CD14-positive monocyte (primary cell): ENCODE measurements around the gene SERPINA1. TPM values are rescaled to one million over a fixed set of nuclear protein-coding genes. Genes with fewer than 3 reads are reported as not detected.
A peak's percentile ranks its signal among the peaks of the same experiment; 100 is the strongest.

ENCODE experiments used
- DNase-seq, 3 donors: peaks; one replicate each; pipeline ENCODE4 v3.0.0-alpha.2; 2011 to 2022
- H2AFZ ChIP-seq: 2 replicates; pipeline ENCODE4 v1.6.0; 2012; ENCODE audit warnings: mild to moderate bottlenecking, low read depth, low read length, inconsistent platforms; ENCODE audit not compliant: insufficient read depth, poor library complexity, severe bottlenecking
- H3K27ac ChIP-seq, 2 donors: 1 replicate in 1 of 2; 2 replicates in 1 of 2; pipeline ENCODE4 v1.5.1; 2012 to 2013; ENCODE audit warnings: low read length in 2 of 2, control low read depth in 1 of 2, inconsistent platforms in 1 of 2, low read depth in 1 of 2, mild to moderate bottlenecking in 1 of 2
- H3K27me3 ChIP-seq, 2 donors: one replicate each; pipeline versions ENCODE4 v1.6.0 to v1.6.1; 2011 to 2013; ENCODE audit warnings: low read length in 2 of 2; ENCODE audit not compliant: control insufficient read depth in 2 of 2, insufficient read depth in 2 of 2
- H3K36me3 ChIP-seq, 2 donors: replicated peaks in 1 of 2; 1 replicate in 1 of 2; 2 replicates in 1 of 2; pipeline versions ENCODE4 v1.5.1 to v1.6.1; 2012 to 2013; ENCODE audit warnings: low read length in 2 of 2, control low read depth in 1 of 2, inconsistent platforms in 1 of 2, mild to moderate bottlenecking in 1 of 2; ENCODE audit not compliant: insufficient read depth in 2 of 2, control insufficient read depth in 1 of 2
- H3K4me1 ChIP-seq, 2 donors: 1 replicate in 1 of 2; 2 replicates in 1 of 2; pipeline versions ENCODE4 v1.5.1 to v1.6.1; 2012 to 2013; ENCODE audit warnings: low read length in 2 of 2, control low read depth in 1 of 2, inconsistent platforms in 1 of 2, mild to moderate bottlenecking in 1 of 2, moderate library complexity in 1 of 2; ENCODE audit not compliant: insufficient read depth in 2 of 2, control insufficient read depth in 1 of 2
- H3K4me2 ChIP-seq: replicated peaks from 2 replicates; pipeline ENCODE3; 2012; ENCODE audit warnings: low read length, moderate library complexity, mild to moderate bottlenecking; ENCODE audit not compliant: poor library complexity, severe bottlenecking; ENCODE audit errors: extremely low read depth
- H3K4me3 ChIP-seq, 3 experiments: fragments of 200-600 bp in 1 of 3; sonication (generic) in 1 of 3; replicated peaks in 1 of 3; 1 replicate in 2 of 3; 2 replicates in 1 of 3; pipeline ENCODE4 v1.5.1; 2011 to 2013; ENCODE audit warnings: low read length in 3 of 3, mild to moderate bottlenecking in 3 of 3, control low read depth in 2 of 3, low read depth in 2 of 3, inconsistent platforms in 1 of 3, moderate library complexity in 1 of 3
- H3K79me2 ChIP-seq: 2 replicates; pipeline ENCODE4 v1.6.0; 2012; ENCODE audit warnings: mild to moderate bottlenecking, control low read depth, inconsistent platforms, low read length, moderate library complexity; ENCODE audit not compliant: insufficient read depth
- H3K9ac ChIP-seq: 2 replicates; pipeline ENCODE4 v1.6.0; 2017; ENCODE audit warnings: low read length, mild to moderate bottlenecking; ENCODE audit not compliant: insufficient read depth, poor library complexity, severe bottlenecking
- H3K9me3 ChIP-seq, 2 donors: replicated peaks in 1 of 2; 1 replicate in 1 of 2; 2 replicates in 1 of 2; pipeline versions ENCODE4 v1.5.1 to v1.6.1; 2012 to 2013; ENCODE audit warnings: low read length in 2 of 2, control low read depth in 1 of 2; ENCODE audit not compliant: control insufficient read depth in 1 of 2, insufficient read depth in 1 of 2
- H4K20me1 ChIP-seq: 2 replicates; pipeline ENCODE4 v1.6.0; 2012; ENCODE audit warnings: mild to moderate bottlenecking, low read length, control low read depth, moderate library complexity; ENCODE audit not compliant: insufficient read depth
- H3K27ac Mint-ChIP-seq, 7 donors: one replicate each; pipeline ENCODE4 v1.8.0; 2020; ENCODE audit warnings: mild to moderate bottlenecking in 7 of 7, mixed read lengths in 7 of 7, moderate library complexity in 6 of 7, inconsistent platforms in 2 of 7
- H3K27me3 Mint-ChIP-seq, 3 donors: one replicate each; pipeline ENCODE4 v1.8.0; 2021 to 2022; ENCODE audit warnings: low read depth in 3 of 3, mild to moderate bottlenecking in 3 of 3, mixed read lengths in 3 of 3, moderate library complexity in 3 of 3, inconsistent platforms in 1 of 3
- H3K36me3 Mint-ChIP-seq, 2 donors: one replicate each; pipeline ENCODE4 v1.8.0; 2020; ENCODE audit warnings: mixed read lengths in 2 of 2, inconsistent platforms in 1 of 2, mild to moderate bottlenecking in 1 of 2
- H3K4me1 Mint-ChIP-seq: one replicate; pipeline ENCODE4 v1.8.0; 2020; ENCODE audit warnings: mild to moderate bottlenecking, mixed read lengths
- H3K4me3 Mint-ChIP-seq, 2 donors: one replicate each; pipeline ENCODE4 v1.8.0; 2020; ENCODE audit warnings: mild to moderate bottlenecking in 2 of 2, mixed read lengths in 2 of 2, moderate library complexity in 1 of 2
- H3K9me3 Mint-ChIP-seq, 7 donors: one replicate each; pipeline ENCODE4 v1.8.0; 2020 to 2022; ENCODE audit warnings: mixed read lengths in 7 of 7, mild to moderate bottlenecking in 6 of 7, moderate library complexity in 6 of 7, inconsistent platforms in 2 of 7
- CTCF ChIP-seq: fragments of 200-600 bp; IDR thresholded peaks from one replicate; pipeline ENCODE4 v1.8.0; 2022; ENCODE audit warnings: antibody characterized with exemption, mild to moderate bottlenecking
- WGBS: methylation state at CpG from one replicate; pipeline ENCODE4 v1.1.5; 2013; ENCODE audit warnings: missing lambda C conversion rate; ENCODE audit not compliant: insufficient coverage; 5-methylcytosine and 5-hydroxymethylcytosine counted together
- intact Hi-C, 2 donors: fragments of 100-400 bp; cut with micrococcal nuclease; formaldehyde crosslinking; loops; one replicate each; pipeline versions ENCODE4 v1.15.0 to v1.15.1; 2023
- polyA plus RNA-seq, 3 donors: library from polyadenylated mRNA; depleted of rRNA in 1 of 3; unstranded in 2 of 3; stranded (reverse) in 1 of 3; fragments of 300-500 nt in 2 of 3; fragments of >200 nt in 1 of 3; fragmentation: Illumina TruSeq in 2 of 3; gene quantifications; 1 replicate in 2 of 3; 2 replicates in 1 of 3; pipeline ENCODE4 v1.2.3, GENCODE V29; 2012 to 2021

Gene SERPINA1
- polyA plus RNA-seq, 3 donors: 1,278 to 2,075 (median 2,042) TPM

DNA sequence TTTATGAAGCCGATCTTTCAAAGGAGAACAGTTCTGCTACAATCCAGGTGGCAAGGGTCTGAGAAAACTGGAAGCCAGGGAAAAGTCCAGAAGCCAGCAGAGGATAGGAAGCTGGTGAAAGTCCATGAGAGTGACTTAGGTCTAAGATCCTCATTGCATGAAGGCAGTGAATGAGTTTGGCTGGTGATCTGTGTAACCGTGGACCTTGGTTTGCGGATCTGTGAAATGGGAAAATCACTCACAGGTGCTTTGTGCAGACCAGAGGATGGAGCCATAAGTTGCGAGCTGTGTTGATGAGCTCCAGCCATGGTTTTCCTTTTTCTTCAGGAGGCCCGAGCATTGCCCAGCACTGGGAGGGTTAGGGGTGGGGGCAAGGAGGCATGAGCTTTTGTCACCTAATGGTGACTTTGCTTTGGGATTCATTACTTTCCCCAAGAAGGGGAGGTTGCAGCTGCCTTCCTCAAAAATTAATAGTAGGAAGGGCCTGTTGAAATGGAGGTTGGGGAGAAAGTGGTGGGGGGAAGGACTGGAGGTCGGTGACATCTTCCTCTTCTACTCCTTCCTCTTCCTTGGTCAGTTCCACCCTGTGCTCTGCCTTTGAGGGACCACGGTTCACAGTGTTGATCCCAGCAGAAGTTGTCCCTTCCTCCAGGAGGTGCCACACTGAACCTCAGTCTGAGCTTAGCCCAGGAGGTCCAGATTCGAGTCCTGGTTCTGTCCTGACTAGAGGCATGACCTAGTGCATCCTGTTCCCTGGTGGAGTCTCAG is 45.0 kb downstream of the SERPINA1 start:
- no peaks in the 10 kb centered on the region for H3K9me3 ChIP-seq
- no peak for TF ChIP-seq CTCF
- Mint-ChIP-seq H3K36me3 (no peaks in the 10 kb centered on the region), H3K27me3 (peaks cover 7 to 23% (median 11%) of the 10 kb centered on the region in 3 donors), H3K4me3 (no peak overlapping the region), H3K27ac (peak overlapping the region in 4 of 7 donors; percentile 33 to 79 (median 56)), H3K4me1 (peaks cover 28% of the 10 kb centered on the region), H3K9me3 (peaks cover 0 to 3% (median 3%) of the 10 kb centered on the region in 7 donors)
- no peak overlapping the region for H3K4me3 ChIP-seq
- no peak overlapping the region for H3K4me2 ChIP-seq
- H3K36me3 ChIP-seq: no peaks in the 10 kb centered on the region
- no peaks in the 10 kb centered on the region for H3K79me2 ChIP-seq
- peaks cover 18 to 28% of the 10 kb centered on the region in 2 donors for H3K4me1 ChIP-seq
- H3K27ac ChIP-seq: peak overlapping the region in 1 of 2 donors; percentile 57
- DNase-seq: peak in 2 of 3 donors; percentile 17 to 46
- H2AFZ ChIP-seq: no peak overlapping the region
- H4K20me1 ChIP-seq: no peaks in the 10 kb centered on the region
- H3K9ac ChIP-seq: no peak overlapping the region
- H3K27me3 ChIP-seq: no peaks in the 10 kb centered on the region
- 81% methylated on average over 5 of the region's 8 CpGs for WGBS
- intact Hi-C loops: no loop called here

- Histone ChIP-seq H3K79me2 (no peaks in the 10 kb centered on the region), H3K27me3 (no peaks in the 10 kb centered on the region), H2AFZ (peak overlapping the region; percentile 15), H4K20me1 (no peaks in the 10 kb centered on the region), H3K4me3 (peak overlapping the region in 1 of 3 experiments; percentile 3), H3K9me3 (no peaks in the 10 kb centered on the region), H3K27ac (peak overlapping the region in 1 of 2 donors; percentile 57), H3K9ac (no peak overlapping the region), H3K4me1 (peaks cover 18 to 28% of the 10 kb centered on the region in 2 donors), H3K4me2 (peak overlapping the region; percentile 7), H3K36me3 (no peaks in the 10 kb centered on the region)
- intact Hi-C loops: no loop called here
- 83% methylated on average over 1 of the region's 2 CpGs for WGBS
- Mint-ChIP-seq H3K9me3 (peaks cover 0 to 3% (median 3%) of the 10 kb centered on the region in 7 donors), H3K27me3 (peaks cover 7 to 23% (median 7%) of the 10 kb centered on the region in 3 donors), H3K36me3 (no peaks in the 10 kb centered on the region), H3K4me3 (peak overlapping the region; percentile 5 to 35), H3K4me1 (peaks cover 28% of the 10 kb centered on the region), H3K27ac (peak overlapping the region in 6 of 7 donors; percentile 49 to 91 (median 82))
- peak; percentile 53 to 80 (median 69) for DNase-seq
- TF ChIP-seq CTCF: no peak
These were observed 46.0 kb downstream of the SERPINA1 start for GRCh38 chr14:94342334-94342934.
